GM19025 (cell line): ENCODE results near the gene ACVR2B.

Source experiments
- ATAC-seq: cut with Tn5 transposase; IDR thresholded peaks from one replicate; pipeline ENCODE4 v1.9.1; 2021; ENCODE audit warnings: mild to moderate bottlenecking, low read depth, moderate library complexity; ENCODE audit not compliant: unreplicated experiment

ACVR2B gene

GRCh38 chr3:38457111-38458003 is 3.7 kb downstream of the ACVR2B start:
- no peak for ATAC-seq

GRCh38 chr3:38458796-38459498 is 5.3 kb downstream of the ACVR2B start:
- ATAC-seq: no peak

- no peak for ATAC-seq
These were observed 5.9 kb downstream of the ACVR2B start for GRCh38 chr3:38459499-38460048.

GRCh38 chr3:38460377-38461270 is 6.9 kb downstream of the ACVR2B start:
- no peak for ATAC-seq

- no peak for ATAC-seq
These were observed 12.0 kb downstream of the ACVR2B start for GRCh38 chr3:38465588-38466154.

DNA sequence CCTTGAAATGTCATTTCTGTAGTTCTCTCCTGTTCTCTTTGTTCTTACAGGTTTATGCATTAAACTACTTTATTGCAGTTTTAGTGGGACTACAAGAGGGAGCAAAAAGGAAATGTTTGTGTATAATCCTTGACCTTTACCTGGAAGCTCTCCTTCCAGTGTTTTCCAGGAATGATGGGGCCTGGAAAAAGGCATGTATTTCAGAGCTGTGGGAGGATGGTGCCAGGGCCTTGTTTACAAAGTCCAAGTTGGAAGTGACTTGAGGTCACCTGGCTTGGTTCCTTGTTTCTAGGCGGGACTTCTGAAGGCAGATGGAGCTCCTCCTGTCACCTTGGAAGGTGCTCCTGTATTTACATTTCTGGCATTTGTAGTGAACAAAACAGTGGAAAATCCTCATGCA is 15.1 kb downstream of the ACVR2B start:
- ATAC-seq: no peak

DNA sequence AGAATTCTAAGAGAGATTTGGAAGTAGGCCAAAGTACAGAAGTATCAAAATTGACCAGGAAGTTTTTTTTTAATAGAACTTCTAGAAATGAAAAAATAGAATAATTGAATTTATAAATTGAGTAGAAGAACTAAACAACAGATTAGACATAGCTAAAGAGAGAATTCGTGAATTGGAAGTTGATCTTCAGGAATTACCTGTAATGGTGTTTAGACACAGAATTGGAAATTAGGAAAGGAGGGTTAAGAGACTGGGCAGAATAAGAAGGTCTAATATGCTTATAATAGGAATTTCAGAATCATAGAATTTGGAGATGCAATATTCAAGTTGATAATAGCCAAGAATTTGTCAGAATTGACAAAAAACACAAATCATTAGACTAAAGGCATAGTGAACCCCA is 16.2 kb downstream of the ACVR2B start:
- ATAC-seq: no peak

- no peak for ATAC-seq
These were observed 17.7 kb downstream of the ACVR2B start for GRCh38 chr3:38471260-38471857.

DNA sequence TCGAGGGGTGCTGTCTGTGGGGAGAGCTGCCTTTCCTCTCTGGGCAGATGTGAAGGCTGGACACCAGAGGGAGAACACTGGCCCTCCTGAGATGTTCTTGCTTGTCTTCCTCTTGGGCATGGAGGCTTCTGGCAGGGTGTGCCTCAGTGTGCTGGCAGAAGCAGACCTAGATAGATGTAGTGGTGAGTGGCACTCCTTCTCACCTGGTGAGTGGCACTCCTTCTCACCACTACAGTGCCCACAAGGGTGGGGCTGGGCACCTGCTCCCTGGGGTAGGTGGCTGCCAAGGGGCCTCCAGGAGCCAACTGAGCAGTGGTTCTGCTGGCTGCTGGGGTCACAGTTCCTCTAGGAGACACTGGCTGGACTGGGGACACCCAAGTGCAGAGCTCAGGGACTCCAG is 18.7 kb downstream of the ACVR2B start:
- no peak for ATAC-seq

DNA sequence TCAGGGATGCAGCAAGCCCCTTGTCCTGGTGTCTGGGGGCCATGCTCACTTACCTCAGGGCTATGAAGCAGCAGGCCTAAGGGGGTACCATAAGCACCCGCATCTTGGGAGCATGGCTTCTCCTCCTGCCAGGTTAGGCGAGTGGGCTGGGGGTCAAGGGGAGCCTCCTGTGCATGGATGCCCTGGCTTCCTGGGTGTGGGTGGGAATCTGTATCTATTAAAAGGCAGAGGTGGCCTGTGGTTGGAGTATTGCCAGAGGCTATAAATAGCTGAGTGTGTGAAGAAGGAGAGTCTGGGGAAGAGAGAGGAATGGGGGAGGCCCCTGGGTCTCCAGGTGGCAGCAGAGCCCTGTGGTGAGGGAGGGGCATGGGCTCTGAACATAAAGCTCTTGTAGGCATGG is 19.5 kb downstream of the ACVR2B start:
- no peak for ATAC-seq

DNA sequence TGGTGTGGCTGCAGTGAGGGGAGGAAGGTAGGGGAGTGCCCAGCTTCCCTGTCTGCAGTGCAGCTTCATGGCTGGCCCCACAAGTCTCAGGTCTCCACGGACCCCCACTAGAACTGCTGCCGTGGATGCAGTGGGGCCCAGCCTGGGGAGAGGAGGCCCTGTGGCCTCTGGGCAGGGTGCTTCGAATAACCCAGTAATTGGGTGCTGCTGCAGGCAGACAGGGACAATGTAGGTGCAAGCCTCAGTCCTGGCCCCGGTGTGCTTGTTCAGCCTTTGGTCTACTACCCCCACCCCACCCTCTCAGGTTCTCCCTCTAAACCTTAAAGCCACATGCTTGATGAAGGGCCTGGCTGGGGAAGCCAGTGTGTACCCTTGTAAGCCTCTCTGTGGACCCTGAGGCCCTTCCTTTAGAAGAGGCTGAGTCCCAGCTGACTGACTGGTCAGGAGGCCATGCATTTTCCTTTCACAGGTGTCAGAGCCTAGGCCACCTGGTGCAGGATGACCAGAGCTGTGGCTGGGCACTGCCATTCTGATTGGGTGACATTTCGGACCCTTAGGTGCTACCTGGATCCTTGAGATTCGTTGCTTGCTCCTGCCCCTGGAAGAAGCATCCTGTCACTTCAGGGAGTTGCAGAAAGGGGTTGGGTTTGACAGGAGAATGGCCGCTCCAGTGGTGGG is 21.4 kb downstream of the ACVR2B start:
- no peak for ATAC-seq

GRCh38 chr3:38475716-38476115 is 22.0 kb downstream of the ACVR2B start:
- no peak for ATAC-seq

DNA sequence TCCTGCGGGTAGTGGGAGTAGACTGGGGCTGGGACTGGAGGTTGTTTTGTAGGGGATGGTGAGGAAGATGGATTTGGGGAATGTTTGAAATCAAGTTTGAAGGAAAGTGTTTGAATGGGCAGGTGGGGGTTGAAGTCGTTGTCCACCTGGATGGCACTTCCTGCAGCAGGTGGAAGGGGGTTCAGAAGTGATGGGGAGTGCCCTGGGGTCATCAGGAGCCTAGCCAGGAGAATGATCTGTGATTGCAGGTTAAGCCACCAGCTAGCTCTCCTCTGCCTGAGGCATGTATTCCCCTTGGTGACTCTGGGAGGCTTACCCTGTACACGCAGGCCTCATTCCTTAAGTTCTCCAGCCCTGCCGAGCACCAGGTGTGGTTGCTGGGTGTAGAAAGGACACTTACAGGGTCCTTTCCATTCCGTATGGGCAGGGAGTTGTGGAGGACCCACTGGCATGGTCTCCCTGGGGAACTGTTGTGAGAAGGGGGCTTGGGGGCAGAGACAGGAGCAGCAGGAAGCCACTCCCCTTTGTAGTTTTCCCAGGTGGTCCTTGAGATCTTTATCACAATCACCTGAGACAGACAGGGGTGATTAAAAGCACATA is 22.6 kb downstream of the ACVR2B start:
- ATAC-seq: no peak

DNA sequence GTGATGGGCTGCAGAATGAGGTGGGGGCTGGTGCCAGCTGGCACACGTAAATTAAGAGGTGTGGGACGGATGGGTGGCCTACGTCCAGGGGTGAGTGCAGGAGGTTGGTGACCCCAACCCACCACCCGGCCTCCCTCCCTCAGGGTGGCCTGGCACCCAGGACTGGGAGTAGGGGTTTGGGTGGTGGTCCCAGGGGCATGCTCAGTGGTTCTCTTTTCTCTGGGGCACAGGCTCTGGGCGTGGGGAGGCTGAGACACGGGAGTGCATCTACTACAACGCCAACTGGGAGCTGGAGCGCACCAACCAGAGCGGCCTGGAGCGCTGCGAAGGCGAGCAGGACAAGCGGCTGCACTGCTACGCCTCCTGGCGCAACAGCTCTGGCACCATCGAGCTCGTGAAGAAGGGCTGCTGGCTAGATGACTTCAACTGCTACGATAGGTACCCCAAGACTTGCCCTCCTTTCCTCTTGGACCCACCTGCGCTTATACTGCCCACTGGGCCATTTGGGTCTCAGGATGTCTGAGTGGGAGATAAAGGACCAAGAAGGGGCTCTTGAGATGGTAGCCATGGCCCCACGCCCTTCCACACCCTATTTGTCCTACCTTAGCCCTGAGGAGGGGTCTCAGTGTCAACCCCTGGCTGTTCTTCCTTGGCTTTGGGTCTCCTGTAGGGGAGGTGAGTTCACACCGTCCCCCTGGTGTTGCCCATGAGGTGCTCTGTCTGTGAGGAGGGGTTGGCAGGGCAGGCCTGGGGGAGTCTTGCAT is 23.5 kb downstream of the ACVR2B start:
- no peak for ATAC-seq

- ATAC-seq: no peak
These were observed 24.3 kb downstream of the ACVR2B start for GRCh38 chr3:38477839-38478450.

- ATAC-seq: no peak
These were observed 25.2 kb downstream of the ACVR2B start for GRCh38 chr3:38478901-38479300.

GRCh38 chr3:38479431-38480092 is 25.9 kb downstream of the ACVR2B start:
- no peak for ATAC-seq
